Measurements from ENCODE around the gene SPC25.

Gene SPC25

DNA sequence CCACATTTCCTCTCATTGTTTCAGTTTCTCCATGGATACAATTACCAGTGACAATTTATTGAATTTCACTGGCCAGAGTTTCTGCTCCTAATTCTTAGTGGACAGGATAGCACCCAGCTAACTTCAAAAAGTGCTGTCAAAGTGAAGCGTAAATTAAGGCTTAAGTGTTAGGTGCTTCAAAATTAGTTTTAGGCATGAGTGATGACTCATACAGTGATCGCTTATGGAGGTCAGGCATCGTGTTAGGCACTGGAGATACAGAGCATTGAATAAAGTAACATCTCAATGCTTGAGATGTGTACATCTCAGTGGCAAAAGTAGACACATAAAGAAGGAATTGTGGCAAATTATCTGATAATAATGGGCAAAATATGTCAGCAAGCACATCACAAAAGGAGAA is 47.0 kb downstream of the SPC25 start:
- DNase-seq (ENCODE audit: low spot score) = no peak

DNA sequence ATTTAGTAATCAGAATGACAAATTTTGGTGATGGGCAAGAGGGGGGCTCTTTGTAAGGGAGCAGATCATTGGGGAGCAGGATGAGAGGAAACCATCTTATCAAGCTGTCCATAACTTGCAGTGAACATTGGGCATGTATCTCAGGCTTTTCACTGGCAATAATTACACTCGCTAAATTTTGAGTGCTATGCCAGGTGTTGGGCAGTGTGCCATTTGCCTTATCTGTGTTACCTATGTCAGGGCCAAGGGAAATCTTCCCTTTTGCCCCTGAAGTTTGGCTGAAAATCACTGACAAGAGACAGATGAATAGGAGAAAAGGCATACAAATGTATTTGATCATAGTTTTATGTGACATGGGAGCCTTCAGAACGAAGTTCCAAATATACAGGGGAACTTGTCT is 48.8 kb downstream of the SPC25 start:
- DNase-seq (ENCODE audit: low spot score) = no peak

DNA sequence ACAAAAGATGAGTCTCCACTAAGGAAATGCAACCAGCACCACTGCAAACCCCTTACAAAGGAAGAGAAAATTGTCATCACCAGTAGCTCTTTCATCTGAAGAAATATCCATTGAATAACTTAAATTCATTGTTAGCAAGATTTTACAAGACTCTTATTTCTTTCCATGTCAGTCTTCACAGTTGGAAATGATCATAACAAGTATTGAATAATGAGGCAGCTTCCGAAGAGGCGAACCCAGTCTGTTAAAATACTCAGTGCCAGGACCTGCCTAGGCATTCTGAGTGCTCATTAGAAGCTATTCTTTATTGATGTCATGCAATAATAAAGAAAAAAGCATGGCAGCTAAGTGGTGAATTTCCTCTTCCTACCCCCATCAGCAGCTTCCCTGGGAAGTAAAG is 54.3 kb downstream of the SPC25 start:
- no peak for DNase-seq (ENCODE audit: low spot score)

DNA sequence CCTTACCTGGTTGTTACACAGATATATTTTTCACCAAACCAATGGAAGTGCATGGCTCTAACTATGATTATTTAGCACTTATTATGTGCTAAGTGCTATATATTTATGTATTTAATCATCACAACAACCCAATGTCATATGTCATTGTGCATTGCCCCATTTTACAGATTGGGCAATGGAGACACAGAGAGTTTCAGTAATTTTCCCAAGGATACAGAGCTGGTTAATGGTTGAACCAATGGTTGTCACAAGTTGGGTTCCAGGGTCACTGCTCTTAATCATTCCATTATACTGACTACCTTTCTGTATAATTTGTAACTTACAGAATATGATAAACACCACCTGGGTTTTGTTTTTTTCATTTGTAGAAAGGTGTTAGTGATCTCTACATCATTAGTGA is 58.6 kb downstream of the SPC25 start:
- no peak for DNase-seq (ENCODE audit: low spot score)

DNA sequence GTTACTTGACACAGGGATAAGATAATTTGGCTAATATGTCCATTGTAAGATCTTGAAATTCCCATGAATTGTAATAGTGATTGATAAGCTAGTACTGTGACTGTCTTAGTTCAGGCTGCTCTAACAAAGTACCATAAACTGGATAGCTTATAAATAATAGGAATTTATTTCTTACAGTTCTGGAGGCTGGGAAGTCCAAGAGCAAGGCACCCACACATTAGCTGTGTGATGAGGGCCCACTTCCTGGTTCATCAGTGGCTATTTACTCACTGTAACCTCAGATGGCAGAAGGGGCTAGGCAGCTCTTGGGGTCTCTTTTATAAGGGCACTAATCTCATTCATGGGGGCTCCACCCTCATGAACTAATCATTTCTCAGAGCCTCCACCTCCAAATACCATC is 59.3 kb downstream of the SPC25 start:
- DNase-seq (ENCODE audit: low spot score) = no peak

DNA sequence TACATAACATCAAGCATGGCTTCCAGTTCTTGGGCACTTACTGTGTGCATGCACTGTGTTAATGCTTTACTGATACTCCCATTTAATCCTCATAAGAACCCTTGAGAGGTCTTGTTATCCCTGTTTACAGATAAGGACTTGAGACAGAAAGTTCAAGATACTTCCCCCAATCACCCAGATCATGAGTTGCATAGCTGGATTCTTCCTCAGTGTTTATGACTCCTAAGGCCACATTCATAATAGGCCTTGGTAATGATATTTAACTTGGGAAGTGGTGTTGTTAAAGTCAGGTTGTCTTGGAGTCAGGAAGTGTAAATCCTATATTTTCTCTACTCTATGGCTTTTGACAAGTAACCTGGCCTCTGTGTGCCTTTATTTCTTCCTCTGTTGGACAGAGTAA is 65.1 kb downstream of the SPC25 start:
- DNase-seq (ENCODE audit: low spot score) = no peak

DNA sequence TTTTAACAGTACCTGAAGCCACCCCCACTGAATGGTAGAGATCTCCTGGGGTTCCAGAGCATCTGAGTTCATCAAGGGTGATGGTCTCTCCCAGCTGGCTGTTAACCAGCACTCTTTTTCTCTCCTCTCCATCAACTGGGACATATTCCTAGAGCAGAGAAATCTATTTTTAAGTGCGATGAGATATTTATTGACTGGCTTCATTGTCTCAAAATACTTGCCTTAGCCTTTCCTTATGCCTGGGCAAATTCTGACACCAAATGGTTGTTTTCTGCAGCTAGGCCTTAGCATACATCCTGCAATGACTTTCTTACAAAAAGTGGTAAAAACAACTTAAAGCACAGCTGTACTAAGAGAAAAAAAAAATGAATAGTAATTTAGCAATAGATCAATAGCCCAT is 68.2 kb downstream of the SPC25 start:
- no peak for DNase-seq (ENCODE audit: low spot score)

DNA sequence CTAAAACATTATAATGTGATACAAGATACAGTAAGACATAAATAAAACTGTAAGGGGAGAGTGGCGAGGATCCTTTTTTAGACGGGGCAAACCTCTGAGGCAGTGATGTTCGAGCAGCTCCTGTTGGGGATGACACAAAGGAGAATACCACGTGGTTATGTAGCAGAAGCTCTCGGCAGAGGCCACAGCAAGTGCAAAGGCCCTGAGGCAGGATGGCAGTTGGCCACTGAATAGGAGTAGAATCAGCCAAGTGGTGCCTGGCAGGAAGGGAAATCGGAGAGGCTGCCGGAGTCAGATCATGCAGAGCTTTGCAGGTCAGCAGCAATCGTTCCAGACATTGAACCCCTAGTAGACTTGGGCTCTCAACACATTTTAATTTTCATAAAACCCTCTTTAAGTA is 68.7 kb downstream of the SPC25 start:
- no peak for DNase-seq (ENCODE audit: low spot score)
